ENCODE results near the gene LEUTX.
A peak's percentile ranks its signal among the peaks of the same experiment; 100 is the strongest.

Gene LEUTX

GRCh38 chr19:39825093-39825463 lies 46.4 kb downstream of the LEUTX start:
- DNase-seq = no peak

DNA sequence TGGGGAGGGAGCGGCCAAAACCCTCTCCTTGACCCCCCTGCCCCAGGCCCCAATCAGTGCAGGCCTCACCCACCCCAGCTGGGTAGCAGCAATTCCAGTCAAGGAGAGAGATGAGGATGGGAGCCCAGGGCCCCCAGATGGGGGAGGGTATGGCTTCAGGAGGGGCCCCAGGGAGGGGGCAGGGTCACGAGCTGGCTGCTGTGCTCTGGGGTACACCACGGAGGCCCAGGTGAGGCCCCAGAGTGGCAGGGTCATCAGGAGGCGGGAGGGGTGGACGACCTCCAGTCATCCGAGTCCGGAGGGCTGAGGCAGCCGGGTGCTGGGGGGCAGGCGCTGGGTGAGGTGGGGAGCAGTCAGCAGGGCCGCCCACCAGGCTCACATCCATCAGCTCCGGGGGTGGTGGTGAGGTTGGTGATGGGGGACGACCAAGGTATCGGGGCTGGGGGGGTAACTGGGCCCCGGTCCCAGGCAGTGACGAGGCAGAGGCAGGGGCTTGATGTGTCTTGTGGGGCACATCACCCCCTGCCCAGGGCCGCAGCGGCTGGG lies 47.0 kb downstream of the LEUTX start:
- no peak for DNase-seq

DNA sequence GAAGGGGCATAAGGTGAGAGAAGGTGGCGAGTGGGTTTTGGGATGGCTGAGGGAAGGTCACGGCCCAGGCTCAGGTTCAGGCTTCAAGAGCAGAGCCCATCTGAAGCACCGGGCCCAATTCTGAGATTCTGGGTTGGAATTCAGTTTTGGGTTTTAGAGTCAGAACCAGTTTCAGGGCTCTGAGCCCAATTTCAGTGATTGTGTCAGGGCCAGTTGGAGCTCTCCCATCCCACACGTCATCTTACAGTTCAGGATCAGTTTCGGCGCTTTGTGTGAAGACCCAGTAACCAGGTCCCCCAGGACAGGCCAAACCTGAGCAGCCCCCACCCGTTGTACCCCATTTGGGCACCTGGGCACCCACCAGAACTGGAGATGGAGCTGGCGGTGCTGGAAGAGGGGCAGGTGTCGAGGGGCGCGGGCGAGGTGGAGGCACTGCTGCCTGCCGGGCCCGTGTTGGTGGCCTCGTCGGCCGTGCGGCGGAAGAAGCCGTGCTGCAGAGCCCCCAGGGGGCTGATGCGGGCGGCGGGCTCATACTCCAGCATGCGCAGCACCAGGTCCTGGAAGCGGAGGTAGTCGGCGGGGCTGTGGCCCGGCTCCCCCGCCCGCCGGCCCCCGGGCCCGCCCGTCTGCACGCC lies 47.8 kb downstream of the LEUTX start:
- DNase-seq = no peak

- no peak for DNase-seq
These were observed 48.6 kb downstream of the LEUTX start for GRCh38 chr19:39827216-39827615.

- DNase-seq = peak; percentile 16 to 55
These were observed 49.5 kb downstream of the LEUTX start for GRCh38 chr19:39828015-39828653.

- DNase-seq = no peak
These were observed 50.0 kb downstream of the LEUTX start for GRCh38 chr19:39828654-39829032.

DNA sequence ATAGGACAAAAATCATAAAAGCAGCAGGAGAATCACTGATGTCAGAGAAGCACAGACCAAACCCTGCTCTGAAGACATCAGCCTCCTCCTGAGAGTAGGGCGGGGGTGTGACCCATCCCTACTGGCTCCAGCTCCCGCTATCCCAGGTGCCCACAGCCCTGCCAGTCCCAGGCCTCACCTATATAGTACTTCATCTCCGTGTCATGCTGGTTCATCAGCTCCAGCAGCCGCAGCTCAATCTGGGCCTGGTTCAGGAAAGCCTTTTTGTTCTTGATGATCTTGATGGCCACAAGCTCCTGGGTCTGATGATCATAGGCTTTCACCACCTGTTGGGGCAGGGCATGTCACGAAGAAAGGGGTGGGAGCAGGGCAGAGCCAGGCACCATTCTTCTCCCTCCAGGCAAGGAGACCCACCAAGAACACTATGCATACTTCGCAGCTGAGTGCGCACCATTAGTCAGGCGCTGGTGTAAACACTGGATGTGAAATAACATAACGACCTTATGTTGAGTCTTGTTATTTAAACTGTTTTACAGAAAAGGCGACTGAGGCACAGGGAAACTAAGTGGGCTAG lies 51.1 kb downstream of the LEUTX start:
- DNase-seq = no peak

DNA sequence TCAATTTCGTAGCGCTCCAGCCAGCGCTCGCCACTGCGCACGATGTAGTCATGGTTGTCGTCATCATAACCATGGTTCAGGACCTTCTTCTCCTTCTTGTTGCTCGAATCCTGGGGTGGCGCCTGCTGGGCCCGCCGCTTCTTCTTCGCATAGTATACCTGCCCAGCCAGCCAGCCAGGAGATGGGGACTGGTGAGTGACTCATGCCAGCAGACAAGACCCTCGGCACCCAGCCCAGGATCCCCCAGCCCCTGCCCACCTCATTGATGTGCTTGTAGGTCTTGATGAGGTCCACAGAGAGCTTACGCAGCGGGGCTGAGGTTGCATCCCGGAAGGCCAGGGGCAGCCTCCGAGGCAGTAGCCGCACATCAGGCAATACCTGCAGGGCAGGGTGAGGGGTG lies 51.8 kb downstream of the LEUTX start:
- DNase-seq = no peak

GRCh38 chr19:39830847-39831246 lies 52.2 kb downstream of the LEUTX start:
- no peak for DNase-seq

DNA sequence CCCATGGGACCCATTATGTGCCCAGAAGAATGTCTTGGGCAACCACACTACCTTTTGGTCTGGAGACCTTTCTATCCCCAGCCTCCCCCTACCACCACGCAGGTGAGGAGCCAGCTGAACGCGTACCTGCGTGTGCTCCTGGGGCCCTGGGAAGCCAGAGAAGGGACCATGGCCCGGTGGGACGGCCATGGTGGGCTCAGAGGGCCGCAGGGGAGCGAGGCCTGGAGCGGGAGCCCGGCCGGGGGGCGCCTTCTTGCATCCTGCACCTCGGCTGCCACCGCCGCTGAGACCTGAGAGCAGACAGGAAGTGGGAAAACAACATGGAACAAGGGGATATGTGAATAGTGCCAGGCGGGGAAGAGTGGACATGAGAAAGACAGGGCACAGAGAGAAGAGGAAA lies 53.0 kb downstream of the LEUTX start:
- DNase-seq = no peak

- peak in 1 of 2 donors; percentile 28 for DNase-seq
These were observed 53.9 kb downstream of the LEUTX start for GRCh38 chr19:39832341-39833083.

GRCh38 chr19:39833160-39833463 lies 54.5 kb downstream of the LEUTX start:
- DNase-seq = no peak

DNA sequence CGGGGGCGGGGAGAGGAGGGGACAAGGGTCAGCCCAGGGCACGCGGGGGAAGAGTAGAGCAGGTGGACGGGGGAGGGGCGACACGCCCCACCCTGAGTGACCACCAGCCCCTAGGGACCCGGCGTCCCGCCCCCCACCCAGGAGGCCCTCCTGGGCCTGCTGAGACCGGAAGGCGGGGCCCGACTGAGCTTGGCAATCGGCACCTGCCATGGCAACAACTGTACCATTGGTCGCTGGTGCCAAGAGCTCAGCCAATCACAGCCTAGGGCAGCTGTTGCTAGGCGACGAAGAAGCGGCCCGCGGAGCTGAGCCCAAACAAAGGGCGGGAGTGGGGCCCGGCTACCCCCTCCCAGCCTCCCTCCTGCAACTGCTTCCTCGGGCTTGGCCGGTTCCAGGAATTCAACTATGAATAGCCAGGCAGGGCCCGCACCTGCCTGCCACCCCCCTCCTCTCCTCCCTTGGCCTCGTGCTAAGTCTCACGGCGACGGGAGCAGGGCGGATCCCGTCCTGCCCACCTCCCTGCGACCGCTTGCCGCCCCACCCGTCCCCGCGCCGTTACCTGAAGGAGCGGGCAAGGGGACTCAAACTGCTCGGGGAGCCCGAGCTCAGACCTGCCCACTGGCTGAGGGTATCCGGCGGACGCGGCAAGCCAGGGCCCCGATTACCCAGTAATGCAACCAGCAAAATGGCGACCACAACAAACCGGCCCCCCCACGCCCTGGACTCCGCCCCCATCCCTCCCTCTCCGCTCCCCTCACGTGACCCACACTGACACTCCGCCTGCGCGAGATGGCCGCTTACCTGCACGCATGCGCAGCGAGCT lies 55.0 kb downstream of the LEUTX start, which contains the start of gene DYRK1B:
Gene DYRK1B, minus strand, starts transcription at position 699 of the 823 bp plus-strand sequence. CDS start 2,295 bp downstream, outside the sequence.
- peak; percentile 99 for DNase-seq

DNA sequence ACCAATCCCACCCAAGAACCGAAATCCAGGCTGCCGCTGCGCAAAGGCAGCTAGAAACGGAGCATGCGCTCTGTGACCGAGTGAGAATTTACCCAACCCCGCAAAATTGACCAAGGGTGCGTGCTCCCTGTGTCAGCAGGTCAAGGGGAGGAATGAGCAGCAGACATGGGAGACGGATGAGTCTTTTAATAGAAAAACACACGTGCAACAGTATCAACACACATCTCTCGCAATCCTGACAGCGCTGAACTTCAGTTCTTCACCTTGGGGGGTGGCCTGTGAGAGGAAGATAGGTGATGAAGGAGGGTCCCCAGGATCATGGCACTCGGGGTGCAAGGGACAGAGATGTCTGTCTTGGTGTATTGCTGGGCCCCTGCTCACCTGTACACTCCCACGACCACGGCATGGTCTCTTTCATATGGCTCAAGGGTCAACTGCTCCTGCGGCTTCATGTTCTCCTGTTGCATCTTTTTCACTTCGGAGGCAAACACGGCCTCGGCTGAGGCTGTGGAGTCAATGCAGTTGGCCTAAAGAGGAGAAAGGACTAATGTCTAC lies 55.7 kb downstream of the LEUTX start:
- no peak for DNase-seq
